ENCODE measurements around the gene LYPLAL1. TPM values are rescaled to one million over a fixed set of nuclear protein-coding genes. Genes with fewer than 3 reads are reported as not detected.
"Not testable (repeated sequence)": the region's sequence is repeated elsewhere in the genome, so short reads cannot be mapped to it uniquely, and the experiment has no call there.

The LYPLAL1 gene
- total RNA-seq, 1 experiment from 2014 or later: 15.1 TPM

GRCh38 chr1:219215477-219215876 is 41.8 kb downstream of the LYPLAL1 start:
- DNase-seq (ENCODE audit: low read depth): peak; percentile 29

- DNase-seq (ENCODE audit: low read depth): no peak
These were observed 47.3 kb downstream of the LYPLAL1 start for GRCh38 chr1:219220945-219221344.

- DNase-seq (ENCODE audit: low read depth): no peak
These were observed 49.8 kb downstream of the LYPLAL1 start for GRCh38 chr1:219223496-219223895.

- DNase-seq (ENCODE audit: low read depth): no peak
These were observed 52.5 kb downstream of the LYPLAL1 start for GRCh38 chr1:219226196-219226595.

GRCh38 chr1:219227360-219228057 is 53.8 kb downstream of the LYPLAL1 start:
- DNase-seq (ENCODE audit: low read depth): no peak

- DNase-seq (ENCODE audit: low read depth): no peak
These were observed 54.4 kb downstream of the LYPLAL1 start for GRCh38 chr1:219228058-219228419.

GRCh38 chr1:219232890-219233289 is 59.2 kb downstream of the LYPLAL1 start:
- DNase-seq (ENCODE audit: low read depth): no peak

GRCh38 chr1:219235903-219236481 is 62.3 kb downstream of the LYPLAL1 start:
- no peak for DNase-seq (ENCODE audit: low read depth)

- DNase-seq (ENCODE audit: low read depth): no peak
These were observed 63.4 kb downstream of the LYPLAL1 start for GRCh38 chr1:219236933-219237610.

GRCh38 chr1:219239518-219239917 is 65.8 kb downstream of the LYPLAL1 start:
- DNase-seq (ENCODE audit: low read depth): no peak

- no peak for DNase-seq (ENCODE audit: low read depth)
These were observed 71.2 kb downstream of the LYPLAL1 start for GRCh38 chr1:219244864-219245263.

- no peak for DNase-seq (ENCODE audit: low read depth)
These were observed 73.8 kb downstream of the LYPLAL1 start for GRCh38 chr1:219247441-219247840.

GRCh38 chr1:219250468-219250867 is 76.8 kb downstream of the LYPLAL1 start:
- not testable (repeated sequence) for DNase-seq (ENCODE audit: low read depth)

- DNase-seq (ENCODE audit: low read depth): no peak
These were observed 84.1 kb downstream of the LYPLAL1 start for GRCh38 chr1:219257751-219258150.

- DNase-seq (ENCODE audit: low read depth): no peak
These were observed 87.8 kb downstream of the LYPLAL1 start for GRCh38 chr1:219261454-219261853.

Measured in RPMI7951 (cell line).